ENCODE measurements around the gene CEPT1.

DNA sequence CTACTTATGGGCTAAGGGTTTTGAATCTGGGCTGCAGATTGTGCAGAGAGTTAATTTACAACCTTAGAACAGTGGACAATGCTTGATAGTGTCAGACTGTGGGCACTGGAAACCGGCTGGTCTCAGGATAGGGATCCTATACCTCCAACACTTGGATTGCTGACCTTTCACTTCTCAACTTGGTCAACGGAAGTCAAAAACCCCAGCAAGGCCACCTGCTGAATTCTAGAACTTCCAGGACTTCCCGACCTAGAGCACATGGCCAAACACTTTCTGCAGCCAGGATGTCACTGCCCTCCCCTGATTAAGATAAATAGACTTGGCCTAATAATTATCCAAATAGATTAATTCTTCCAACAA lies 60.8 kb downstream of the CEPT1 start:
- TF ChIP-seq CTCF (IDR thresholded peaks at IDR 0.05) (no peak), POLR2A (IDR thresholded peaks at IDR 0.05) (no peak)

Data from body of pancreas (tissue), 4 donors.